HepG2 (cell line): ENCODE measurements around the gene SERPINA6. TPM values are rescaled to one million over a fixed set of nuclear protein-coding genes. Genes with fewer than 3 reads are reported as not detected.

ENCODE experiments used
- ATAC-seq: fragments of 200-7000 bp; cut with Tn5 transposase; 3 replicates; pipeline ENCODE4 v1.9.1; 2020; ENCODE audit warnings: mild to moderate bottlenecking, moderate library complexity
- BruUV-seq: library from RNA; stranded (reverse); fragments of 400-500 nt; replicated peaks from 2 replicates; lab custom pipeline; 2021; lab: Mats Ljungman, UMichigan
- CTCF ChIA-PET: fragments of 300-600 bp; formaldehyde crosslinking; extraction: SDS; loops from one replicate; lab custom pipeline; 2021; ENCODE audit warnings: low total read pairs, inconsistent platforms, low intra/inter-chr PET ratio; lab: Yijun Ruan, JAX
- POLR2A ChIA-PET: fragments of 350-600 bp; sonication (Branson Sonifier 250); formaldehyde crosslinking; loops from one replicate; lab custom pipeline; 2020; ENCODE audit warnings: antibody characterized with exemption, inconsistent platforms; lab: Yijun Ruan, JAX
- DNase-seq: peaks from one replicate; pipeline ENCODE4 v3.0.0-alpha.2; 2015; ENCODE audit warnings: low spot score
- FAIRE-seq: peaks from 3 replicates; lab custom pipeline; 2011; peaks lifted over from hg19 to GRCh38; lab: Jason Lieb, UNC
- H2AFZ ChIP-seq: one replicate; pipeline ENCODE4 v1.6.1; 2011; ENCODE audit warnings: low read length, inconsistent platforms
- H3K27ac ChIP-seq: fragments of 300-600 bp; 3 replicates; pipeline ENCODE4 v1.8.0; 2011; ENCODE audit warnings: mixed run types, mild to moderate bottlenecking, mixed read lengths, low read length, inconsistent platforms; ENCODE audit not compliant: insufficient read depth; ENCODE audit errors: extremely low read length
- H3K27me3 ChIP-seq, 2 experiments: fragments of 200-600 bp in 1 of 2; 2 replicates in 1 of 2; 3 replicates in 1 of 2; pipeline versions ENCODE4 v1.6.0 to v1.8.0; 2011; ENCODE audit warnings: low read length in 2 of 2, mild to moderate bottlenecking in 2 of 2, moderate library complexity in 2 of 2, inconsistent platforms in 1 of 2; ENCODE audit not compliant: insufficient read depth in 2 of 2, control insufficient read depth in 1 of 2
- H3K36me3 ChIP-seq, 2 experiments: fragments of 200-600 bp in 1 of 2; replicated peaks in 1 of 2; 2 replicates in 1 of 2; 3 replicates in 1 of 2; pipeline versions ENCODE4 v1.5.1 to v1.8.0; 2011; ENCODE audit warnings: low read length in 2 of 2, inconsistent platforms in 1 of 2; ENCODE audit not compliant: insufficient read depth in 2 of 2, control insufficient read depth in 1 of 2
- H3K4me1 ChIP-seq: 2 replicates; pipeline ENCODE4 v1.5.1; 2012; ENCODE audit warnings: low read length, inconsistent platforms; ENCODE audit not compliant: insufficient read depth
- H3K4me2 ChIP-seq: 2 replicates; pipeline ENCODE4 v1.6.0; 2011; ENCODE audit warnings: low read depth, low read length, inconsistent platforms
- H3K4me3 ChIP-seq, 3 experiments: fragments of 200-600 bp in 1 of 3; sonication (generic), shearing (Covaris generic) in 1 of 3; replicated peaks in 1 of 3; 2 replicates each; pipeline ENCODE4 v1.5.1; 2011 to 2016; ENCODE audit warnings: low read length in 3 of 3, inconsistent platforms in 2 of 3, low read depth in 2 of 3, mild to moderate bottlenecking in 2 of 3, control low read depth in 1 of 3, mixed read lengths in 1 of 3; ENCODE audit not compliant: insufficient read depth in 1 of 3
- H3K79me2 ChIP-seq: one replicate; pipeline ENCODE4 v1.6.1; 2011; ENCODE audit warnings: low read length, inconsistent platforms; ENCODE audit not compliant: insufficient read depth
- H3K9ac ChIP-seq: 2 replicates; pipeline ENCODE4 v1.6.0; 2011; ENCODE audit warnings: mild to moderate bottlenecking, low read depth, low read length, inconsistent platforms; ENCODE audit not compliant: insufficient read depth
- H3K9me3 ChIP-seq: 2 replicates; pipeline ENCODE4 v1.5.1; 2012; ENCODE audit warnings: mild to moderate bottlenecking, low read length
- H4K20me1 ChIP-seq: 2 replicates; pipeline ENCODE4 v1.6.0; 2011; ENCODE audit warnings: inconsistent platforms, mild to moderate bottlenecking, low read length, moderate library complexity; ENCODE audit not compliant: insufficient read depth
- ARID4A ChIP-seq: sonication (generic); formaldehyde crosslinking; IDR thresholded peaks from 2 replicates; pipeline ENCODE4 v1.5.0; 2020; ENCODE audit warnings: mild to moderate bottlenecking, missing genetic modification reagents, borderline replicate concordance
- E2F2 ChIP-seq: sonication (generic); formaldehyde crosslinking; IDR thresholded peaks from 2 replicates; pipeline ENCODE4 v1.4.0; 2020; ENCODE audit warnings: missing genetic modification reagents, borderline replicate concordance
- HDAC1 ChIP-seq: sonication (generic); formaldehyde crosslinking; IDR thresholded peaks from 2 replicates; pipeline ENCODE4 v1.5.1; 2020; ENCODE audit warnings: mild to moderate bottlenecking, missing genetic modification reagents
- LCORL ChIP-seq, 2 experiments: fragments of 450-650 bp in 1 of 2; sonication (generic) in 1 of 2; formaldehyde crosslinking in 1 of 2; IDR thresholded peaks; 2 replicates each; pipeline versions ENCODE4 v1.5.0 to v1.6.1; 2017 to 2020; ENCODE audit warnings: antibody characterized with exemption in 1 of 2, missing genetic modification reagents in 1 of 2
- MAX ChIP-seq: IDR thresholded peaks from 2 replicates; pipeline ENCODE4 v1.6.1; 2012; ENCODE audit warnings: inconsistent platforms
- ONECUT2 ChIP-seq: sonication (generic); formaldehyde crosslinking; IDR thresholded peaks from 2 replicates; pipeline ENCODE4 v1.4.0; 2020; ENCODE audit warnings: missing genetic modification reagents
- PHF21A ChIP-seq: sonication (generic); formaldehyde crosslinking; IDR thresholded peaks from 2 replicates; pipeline ENCODE4 v1.5.0; 2020; ENCODE audit warnings: mild to moderate bottlenecking, missing genetic modification reagents
- RCOR2 ChIP-seq: IDR thresholded peaks from 2 replicates; pipeline ENCODE4 v1.6.1; 2016; ENCODE audit warnings: missing biosample characterization, missing genetic modification reagents
- SAFB2 ChIP-seq: sonication (generic); formaldehyde crosslinking; IDR thresholded peaks from 2 replicates; pipeline ENCODE4 v1.5.1; 2020; ENCODE audit warnings: missing genetic modification reagents, low read depth, mild to moderate bottlenecking, borderline replicate concordance
- TFDP2 ChIP-seq: sonication (generic); formaldehyde crosslinking; IDR thresholded peaks from 2 replicates; pipeline ENCODE4 v1.4.0; 2020; ENCODE audit warnings: missing genetic modification reagents
- ZFAT ChIP-seq: sonication (generic); formaldehyde crosslinking; conservative IDR thresholded peaks from 2 replicates; pipeline ENCODE4 v1.8.1; 2023; ENCODE audit warnings: missing genetic modification reagents, inconsistent platforms
- ZFP91 ChIP-seq: sonication (generic); formaldehyde crosslinking; IDR thresholded peaks from 2 replicates; pipeline ENCODE4 v1.9.0; 2022; ENCODE audit warnings: missing genetic modification reagents, mild to moderate bottlenecking, borderline replicate concordance
- ZNF431 ChIP-seq: sonication (generic); formaldehyde crosslinking; IDR thresholded peaks from 2 replicates; pipeline ENCODE4 v1.9.0; 2022; ENCODE audit warnings: missing genetic modification reagents, low read depth, mild to moderate bottlenecking, borderline replicate concordance
- WGBS: methylation state at CpG from one replicate; pipeline ENCODE4 v1.1.6; 2017; ENCODE audit warnings: low lambda C conversion rate; 5-methylcytosine and 5-hydroxymethylcytosine counted together
- in situ Hi-C: cut with HindIII; loops from 2 replicates; pipeline ENCODE4 v1.10.0; 2017; ENCODE audit warnings: low pct_unique_long_range_greater_than_20kb; ENCODE audit not compliant: extremely low pct_ligation_motif_present
- intact Hi-C: fragments of 100-400 bp; cut with micrococcal nuclease; formaldehyde crosslinking; loops from one replicate; pipeline ENCODE4 v1.10.0; 2022; ENCODE audit not compliant: unreplicated experiment
- polyA plus RNA-seq, 8 experiments: library from polyadenylated mRNA; depleted of rRNA in 3 of 8; stranded (reverse) in 7 of 8; unstranded in 1 of 8; fragments of >200 nt; fragmentation: Illumina TruSeq in 4 of 8; extraction: Trizol in 4 of 8; gene quantifications; 2 replicates each; pipeline versions ENCODE4 v1.2.1 to v1.2.3, GENCODE V29; 2011 to 2016; ENCODE audit warnings: low read depth in 4 of 8, missing spikeins in 1 of 8, mixed read lengths in 1 of 8; ENCODE audit not compliant: insufficient read depth in 1 of 8
- total RNA-seq, 5 experiments: library from RNA; depleted of rRNA; stranded (reverse); fragments of >200 nt; fragmentation: Illumina TruSeq; extraction: Trizol; gene quantifications; 2 replicates each; pipeline ENCODE4 v1.2.3, GENCODE V29; 2016; ENCODE audit warnings: low read depth in 1 of 5

Gene SERPINA6
- total and polyA plus RNA-seq, 2 of the 13 experiments (the other 11 are each of a cell fraction or from before 2014, with no cell fraction given): 260 to 333 TPM

GRCh38 chr14:94321421-94322271 is 1.5 kb downstream of the SERPINA6 start:
- POLR2A ChIA-PET: interaction anchor here (0.7 to 4.8 kb wide), 7 partner anchors 19 to 67 kb away, joined by 3 to 23 read pairs (median 15); partner anchors contain the start of genes SERPINA1 and SERPINA10
- FAIRE-seq: no peak
- Histone ChIP-seq H4K20me1 (peaks cover 2% of the 10 kb centered on the region; the same call in 1 of the 2 replicates), H2AFZ (no peak overlapping the region), H3K36me3 (no peaks in the 10 kb centered on the region), H3K9me3 (no peaks in the 10 kb centered on the region), H3K4me1 (peaks cover 72% of the 10 kb centered on the region), H3K4me2 (peak overlapping the region; percentile 83), H3K79me2 (peaks cover 61% of the 10 kb centered on the region), H3K27me3 (no peaks in the 10 kb centered on the region), H3K9ac (peak overlapping the region; percentile 70), H3K27ac (peak overlapping the region; percentile 87), H3K4me3 (peak overlapping the region; percentile 61 to 87 (median 67))
- 64% methylated on average over 5 of the region's 5 CpGs for WGBS
- intact Hi-C loops (loop anchor here (2.0 to 5.0 kb wide), 4 partner anchors 19 to 91 kb away; no protein-coding TSS in a partner anchor), in situ Hi-C loops (no loop called here)
- BruUV-seq: no TSS peak
- CTCF ChIA-PET: no interaction called here
- no peak for ATAC-seq
- DNase-seq: no peak
- TF ChIP-seq ONECUT2 (CRISPR knock-in tag) (no peak), ZFAT (CRISPR knock-in tag) (no peak), HDAC1 (CRISPR knock-in tag) (no peak; the same call in 1 of the 2 replicates), E2F2 (CRISPR knock-in tag) (no peak), RCOR2 (CRISPR knock-in tag) (peak; percentile 73; the same call in 1 of the 2 replicates), ZFP91 (CRISPR knock-in tag) (0 out of 2 replicates have a peak, but pooled peaks have one; percentile 33), TFDP2 (no peak), ARID4A (CRISPR knock-in tag) (0 out of 2 replicates have a peak, but pooled peaks have one; percentile 37), ZNF431 (no peak), PHF21A (no peak), SAFB2 (CRISPR knock-in tag) (no peak), LCORL (IDR thresholded peaks at IDR 0.05) (no peak), LCORL (CRISPR knock-in tag; IDR thresholded peaks at IDR 0.05) (0 out of 2 replicates have a peak, but pooled peaks have one; percentile 16), MAX (peak; percentile 25; the same call in 1 of the 2 replicates)
